ENCODE data around the gene EFEMP2.

Gene EFEMP2

DNA sequence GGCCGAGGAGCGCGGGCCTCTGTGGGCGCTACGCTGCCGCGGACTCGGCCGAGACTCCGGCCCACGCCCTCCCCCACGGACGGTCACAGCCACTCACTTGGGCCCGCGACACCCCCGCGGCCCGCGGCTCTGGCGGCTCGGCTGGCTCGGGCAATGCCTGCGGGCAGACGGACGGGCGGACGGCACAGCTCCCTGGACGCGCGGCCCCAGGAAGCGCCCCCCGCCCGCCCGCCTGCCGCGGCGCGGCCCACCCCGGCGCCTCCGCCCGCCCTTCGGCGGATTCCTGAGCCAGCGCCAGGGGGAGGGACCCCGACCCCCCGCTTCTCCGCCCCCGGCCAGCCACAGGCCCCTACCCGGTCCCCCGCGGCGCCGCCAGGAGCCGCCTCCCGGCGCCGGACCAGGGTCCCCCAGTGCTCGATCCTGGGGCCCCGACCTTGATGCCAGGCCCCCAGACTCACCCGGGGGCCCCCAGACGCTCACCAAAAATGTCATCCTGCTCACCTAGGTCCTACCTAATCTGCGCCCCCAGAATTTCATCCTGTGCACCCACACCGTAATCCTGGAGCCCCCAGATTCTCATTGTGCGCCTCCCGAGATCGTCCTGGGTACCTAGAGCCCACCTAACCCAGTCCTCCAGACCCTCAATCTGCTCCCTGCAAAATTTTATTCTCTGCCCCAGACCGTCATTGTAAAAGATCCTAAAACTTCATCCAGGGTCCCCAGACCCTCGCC lies at the start of gene EFEMP2:
EFEMP2 (minus strand) TSS at position 215 of the 732 bp plus-strand sequence. CDS start 446 bp downstream, outside the sequence.
- peak within 1 kb of the TSS; percentile 78 for H3K4me3 ChIP-seq (ENCODE audit: low read depth, low read length)
- TF ChIP-seq, protein P1, sequence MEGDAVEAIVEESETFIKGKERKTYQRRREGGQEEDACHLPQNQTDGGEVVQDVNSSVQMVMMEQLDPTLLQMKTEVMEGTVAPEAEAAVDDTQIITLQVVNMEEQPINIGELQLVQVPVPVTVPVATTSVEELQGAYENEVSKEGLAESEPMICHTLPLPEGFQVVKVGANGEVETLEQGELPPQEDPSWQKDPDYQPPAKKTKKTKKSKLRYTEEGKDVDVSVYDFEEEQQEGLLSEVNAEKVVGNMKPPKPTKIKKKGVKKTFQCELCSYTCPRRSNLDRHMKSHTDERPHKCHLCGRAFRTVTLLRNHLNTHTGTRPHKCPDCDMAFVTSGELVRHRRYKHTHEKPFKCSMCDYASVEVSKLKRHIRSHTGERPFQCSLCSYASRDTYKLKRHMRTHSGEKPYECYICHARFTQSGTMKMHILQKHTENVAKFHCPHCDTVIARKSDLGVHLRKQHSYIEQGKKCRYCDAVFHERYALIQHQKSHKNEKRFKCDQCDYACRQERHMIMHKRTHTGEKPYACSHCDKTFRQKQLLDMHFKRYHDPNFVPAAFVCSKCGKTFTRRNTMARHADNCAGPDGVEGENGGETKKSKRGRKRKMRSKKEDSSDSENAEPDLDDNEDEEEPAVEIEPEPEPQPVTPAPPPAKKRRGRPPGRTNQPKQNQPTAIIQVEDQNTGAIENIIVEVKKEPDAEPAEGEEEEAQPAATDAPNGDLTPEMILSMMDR (IDR thresholded peaks at IDR 0.05; ENCODE audit: low read depth, low read length) = no peak

DNA sequence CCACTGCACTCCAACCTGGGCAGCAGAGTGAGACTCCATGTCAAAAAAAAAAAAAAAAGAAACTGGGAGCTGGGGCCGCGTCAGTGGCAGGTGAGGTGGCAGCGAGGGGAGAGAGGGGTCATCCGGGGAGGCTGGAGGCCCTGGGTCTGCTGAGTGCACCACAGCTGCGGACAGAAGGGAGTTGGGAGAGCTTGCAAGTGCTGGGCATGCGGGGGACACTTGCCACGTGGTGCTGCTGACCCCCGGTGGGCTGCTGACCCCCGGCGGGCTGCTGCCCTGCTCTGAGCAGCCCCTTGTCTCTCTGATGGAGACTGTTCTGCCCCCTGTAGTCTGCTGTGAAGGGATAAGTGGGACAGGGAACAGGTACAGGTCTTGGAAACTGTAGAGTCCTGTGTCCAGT lies 49.3 kb upstream of the EFEMP2 start:
- H3K4me3 ChIP-seq (ENCODE audit: low read depth, low read length) = no peak overlapping the region
- TF ChIP-seq, protein P1 (IDR thresholded peaks at IDR 0.05; ENCODE audit: low read depth, low read length) = no peak

DNA sequence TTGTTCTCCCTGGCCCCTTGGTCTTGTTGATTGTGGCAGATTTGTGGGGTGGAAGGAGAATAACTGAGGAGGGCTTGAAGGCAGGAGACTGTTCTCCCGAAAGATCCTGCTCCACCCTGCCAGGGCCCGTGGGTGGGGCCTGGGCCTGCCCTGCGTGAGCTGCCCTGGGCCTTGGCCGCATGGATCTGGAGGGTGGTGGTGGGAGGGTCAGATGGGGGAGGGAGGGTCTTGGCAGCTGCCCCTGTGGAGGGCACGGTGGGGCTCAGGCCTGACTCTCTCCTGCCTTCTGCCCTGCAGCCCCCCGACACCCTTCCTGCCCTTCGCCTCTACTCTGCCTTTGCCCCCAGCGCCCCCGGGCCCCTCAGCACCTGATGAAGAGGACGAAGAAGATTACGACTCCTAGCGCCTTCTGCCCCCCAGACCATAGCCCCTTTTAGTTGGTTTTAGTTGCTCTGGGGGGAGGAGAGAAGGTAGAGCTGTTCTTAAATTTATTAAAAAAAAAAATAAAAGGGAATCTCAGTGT lies 48.5 kb upstream of the EFEMP2 start:
- peak overlapping the region; percentile 84 for H3K4me3 ChIP-seq (ENCODE audit: low read depth, low read length)
- TF ChIP-seq, protein P1 (IDR thresholded peaks at IDR 0.05; ENCODE audit: low read depth, low read length) = no peak

DNA sequence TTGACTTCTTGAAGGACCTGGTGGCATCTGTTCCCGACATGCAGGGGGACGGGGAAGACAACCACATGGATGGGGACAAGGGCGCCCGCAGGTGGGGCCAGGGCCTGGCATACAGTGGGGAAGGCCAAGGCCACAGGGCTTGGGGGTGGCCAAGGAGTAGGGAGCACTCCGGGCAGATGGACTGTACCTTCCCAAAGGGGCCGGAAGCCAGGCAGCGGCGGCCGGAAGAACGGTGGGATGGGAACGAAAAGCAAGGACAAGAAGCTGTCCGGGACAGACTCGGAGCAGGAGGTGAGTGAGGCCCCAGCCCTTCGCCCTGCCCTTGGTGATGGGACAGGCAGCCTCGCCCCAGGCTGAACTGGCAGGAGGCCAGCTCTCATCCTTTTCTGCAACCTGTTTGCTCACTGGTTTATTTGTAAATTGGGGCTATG lies 47.8 kb upstream of the EFEMP2 start:
- TF ChIP-seq, protein P1 (IDR thresholded peaks at IDR 0.05; ENCODE audit: low read depth, low read length) = no peak
- H3K4me3 ChIP-seq (ENCODE audit: low read depth, low read length) = peak overlapping the region; percentile 84

DNA sequence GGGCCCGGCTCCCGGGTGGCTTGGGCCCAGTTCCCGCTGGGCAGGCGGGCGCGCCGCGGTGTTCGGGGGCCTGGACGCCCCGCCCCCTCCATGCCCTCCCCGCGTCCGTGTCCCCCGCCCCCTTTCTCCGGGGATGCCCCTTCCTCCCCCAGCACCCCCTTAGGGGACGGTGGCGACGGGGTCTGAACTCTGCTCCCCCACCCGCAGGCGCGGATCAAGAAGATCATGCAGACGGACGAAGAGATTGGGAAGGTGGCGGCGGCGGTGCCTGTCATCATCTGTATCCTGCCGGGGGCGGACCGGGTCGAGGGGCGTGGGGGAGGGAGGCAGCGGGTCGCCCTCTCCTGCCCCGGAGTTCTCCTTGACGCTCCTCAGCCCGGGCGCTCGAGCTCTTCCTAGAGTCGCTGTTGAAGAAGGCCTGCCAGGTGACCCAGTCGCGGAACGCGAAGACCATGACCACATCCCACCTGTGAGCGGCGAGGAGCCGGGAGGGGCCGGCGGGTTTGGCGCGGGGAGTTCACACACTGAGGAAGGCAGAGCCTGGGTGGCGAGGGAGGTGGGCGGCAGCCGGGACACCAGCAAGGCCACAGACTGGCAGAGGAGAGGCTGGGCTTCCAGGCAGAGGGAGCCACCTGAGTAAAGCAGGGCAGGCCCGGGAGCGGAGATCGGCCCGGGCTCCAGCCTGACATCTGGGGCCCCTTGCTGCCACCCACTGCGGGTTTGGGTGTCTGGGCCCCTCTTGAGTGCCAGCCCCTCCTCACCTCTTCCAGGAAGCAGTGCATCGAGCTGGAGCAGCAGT lies 47.2 kb upstream of the EFEMP2 start:
- TF ChIP-seq, protein P1 (IDR thresholded peaks at IDR 0.05; ENCODE audit: low read depth, low read length) = no peak
- peak overlapping the region; percentile 84 for H3K4me3 ChIP-seq (ENCODE audit: low read depth, low read length)

DNA sequence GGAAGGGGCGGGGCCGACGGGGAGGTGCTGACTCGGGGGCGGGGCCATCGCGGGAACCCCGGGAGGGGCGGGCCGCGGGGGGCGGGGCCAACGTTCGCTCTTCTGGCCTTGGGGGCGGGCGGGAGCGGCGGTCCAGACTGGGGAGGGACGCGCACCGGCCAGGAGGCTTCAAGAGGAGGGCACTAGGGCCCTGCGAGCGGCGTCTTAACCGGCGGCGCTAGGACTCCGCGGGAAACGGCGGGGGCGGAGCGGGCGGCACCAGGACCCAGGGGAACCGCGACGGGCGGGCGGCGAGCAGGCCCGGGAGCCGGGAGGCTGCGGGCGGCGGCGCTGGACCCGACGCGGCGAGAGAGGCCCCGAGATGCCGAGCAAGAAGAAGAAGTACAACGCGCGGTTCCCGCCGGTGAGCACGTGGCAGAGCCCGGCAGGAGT lies 46.6 kb upstream of the EFEMP2 start, which contains the start of gene DRAP1:
DRAP1 (plus strand) TSS at position 286 of the 432 bp plus-strand sequence; CDS start at position 362, 76 bp downstream.
- TF ChIP-seq, protein P1 (IDR thresholded peaks at IDR 0.05; ENCODE audit: low read depth, low read length) = no peak
- H3K4me3 ChIP-seq (ENCODE audit: low read depth, low read length) = peak within 1 kb of the TSS; percentile 84
